ENCODE data around the gene TBXA2R.
"Not testable (repeated sequence)": the region's sequence is repeated elsewhere in the genome, so short reads cannot be mapped to it uniquely, and the experiment has no call there.

Gene TBXA2R

DNA sequence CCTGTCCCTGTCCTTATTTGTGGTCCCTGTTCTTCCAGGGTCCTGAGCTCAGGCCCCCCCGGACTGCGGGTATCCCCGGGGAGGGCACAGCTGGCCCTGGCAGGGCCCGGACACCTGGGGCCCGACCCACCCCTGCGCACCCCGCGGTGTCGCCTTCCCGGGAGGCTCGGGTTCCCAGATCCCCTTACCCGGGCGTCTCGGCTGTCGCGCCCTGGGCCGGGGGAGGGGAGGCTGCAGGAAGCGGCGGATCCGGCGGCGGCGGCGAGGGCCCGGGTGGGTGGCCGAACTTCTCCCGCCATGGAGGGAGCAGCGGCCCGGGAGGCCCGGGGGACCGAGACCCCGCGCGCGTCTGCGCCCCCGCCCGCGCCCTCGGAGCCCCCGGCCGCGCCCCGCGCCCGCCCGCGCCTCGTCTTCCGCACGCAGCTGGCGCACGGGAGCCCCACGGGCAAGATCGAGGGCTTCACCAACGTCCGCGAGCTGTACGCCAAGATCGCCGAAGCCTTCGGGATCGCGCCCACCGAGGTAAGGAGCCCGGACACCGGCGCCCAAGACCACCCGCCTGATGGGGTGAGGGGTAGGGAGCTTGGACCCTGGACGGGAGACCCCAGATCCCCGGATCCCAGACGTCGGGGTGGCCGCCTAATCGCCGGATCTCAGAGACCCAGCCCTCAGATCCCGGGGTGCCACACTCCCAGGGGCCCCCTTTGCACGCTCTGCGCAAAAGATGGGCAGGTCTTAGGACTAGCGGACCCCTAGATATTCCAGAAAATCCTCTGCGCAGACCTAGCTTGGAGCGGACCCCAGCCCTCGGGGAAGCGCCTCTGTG lies 21.2 kb downstream of the TBXA2R start, which contains the start of gene GIPC3:
Gene GIPC3 (plus strand): TSS at position 178 of the 826 bp plus-strand sequence. CDS start 120 bp downstream, at position 298.
- Histone ChIP-seq H3K27me3 (ENCODE audit: insufficient read depth, low read length) (peaks cover 20% of the 10 kb centered on the region), H3K9me3 (ENCODE audit: insufficient read depth, low read depth, low read length) (peaks cover 8% of the 10 kb centered on the region)

GRCh38 chr19:3584036-3584802 lies 22.5 kb downstream of the TBXA2R start:
- not testable (repeated sequence) for H3K27ac ChIP-seq (ENCODE audit: low read depth, low read length); H3K79me1 ChIP-seq (ENCODE audit: low read length); H2AK5ac ChIP-seq (ENCODE audit: low read length); H3K9me3 ChIP-seq (ENCODE audit: insufficient read depth, low read depth, low read length); H4K8ac ChIP-seq (ENCODE audit: low read depth, low read length); H4K91ac ChIP-seq (ENCODE audit: low read depth, low read length); H3K4me1 ChIP-seq (ENCODE audit: control insufficient read depth in 1 of 2, insufficient read depth in 2 of 2, low read length in 2 of 2); H3K18ac ChIP-seq (ENCODE audit: low read length); H3K23ac ChIP-seq (ENCODE audit: low read length); H2BK5ac ChIP-seq (ENCODE audit: low read depth, low read length, poor library complexity); H2BK12ac ChIP-seq (ENCODE audit: low read length); H3K4ac ChIP-seq (ENCODE audit: low read depth, low read length); H2AFZ ChIP-seq (ENCODE audit: insufficient read depth, low read length, poor library complexity); H3K14ac ChIP-seq (ENCODE audit: low read length); H3K9ac ChIP-seq (ENCODE audit: low read length); DNase-seq; H3K4me3 ChIP-seq (ENCODE audit: low read depth, low read length); H3K36me3 ChIP-seq (ENCODE audit: control insufficient read depth in 1 of 2, insufficient read depth in 2 of 2, low read length in 2 of 2); H3K79me2 ChIP-seq (ENCODE audit: control insufficient read depth, insufficient read depth, low read length, poor library complexity); H2BK120ac ChIP-seq (ENCODE audit: insufficient read depth, low read length, poor library complexity); H4K12ac ChIP-seq (ENCODE audit: low read depth, low read length); H3K4me2 ChIP-seq (ENCODE audit: low read length)
- peaks cover 20% of the 10 kb centered on the region for H3K27me3 ChIP-seq (ENCODE audit: insufficient read depth, low read length)
- WGBS (ENCODE audit: extremely low coverage, insufficient coverage, insufficient read length): no CpG with 5 or more reads among the region's 15 CpGs

More for the DNA sequence above, 21.2 kb downstream of the TBXA2R start, which contains the start of gene GIPC3:
- H3K4me2 ChIP-seq (ENCODE audit: low read length): peak within 1 kb of the TSS; percentile 6
- H4K91ac ChIP-seq (ENCODE audit: low read depth, low read length): no peak within 1 kb of the TSS
- H3K79me2 ChIP-seq (ENCODE audit: control insufficient read depth, insufficient read depth, low read length, poor library complexity): no peaks in the 10 kb centered on the region
- no CpG with 5 or more reads among the region's 84 CpGs for WGBS (ENCODE audit: extremely low coverage, insufficient coverage, insufficient read length)
- peak within 1 kb of the TSS; percentile 34 for H2BK120ac ChIP-seq (ENCODE audit: insufficient read depth, low read length, poor library complexity)
- no peak for DNase-seq
- no peak within 1 kb of the TSS for H2BK5ac ChIP-seq (ENCODE audit: low read depth, low read length, poor library complexity)
- H3K9ac ChIP-seq (ENCODE audit: low read length): no peak within 1 kb of the TSS
- H3K4me3 ChIP-seq (ENCODE audit: low read depth, low read length): no peak within 1 kb of the TSS
- no peak within 1 kb of the TSS for H2AK5ac ChIP-seq (ENCODE audit: low read length)
- H4K8ac ChIP-seq (ENCODE audit: low read depth, low read length): peak within 1 kb of the TSS; percentile 36
- peak within 1 kb of the TSS; percentile 69 for H2AFZ ChIP-seq (ENCODE audit: insufficient read depth, low read length, poor library complexity)
- H4K12ac ChIP-seq (ENCODE audit: low read depth, low read length): peak within 1 kb of the TSS; percentile 51
- H3K4ac ChIP-seq (ENCODE audit: low read depth, low read length): no peak within 1 kb of the TSS
- H3K4me1 ChIP-seq (ENCODE audit: control insufficient read depth in 1 of 2, insufficient read depth in 2 of 2, low read length in 2 of 2): peaks cover 0 to 3% of the 10 kb centered on the region in 2 experiments
- H3K36me3 ChIP-seq (ENCODE audit: control insufficient read depth in 1 of 2, insufficient read depth in 2 of 2, low read length in 2 of 2): no peaks in the 10 kb centered on the region
- H3K14ac ChIP-seq (ENCODE audit: low read length): peak within 1 kb of the TSS; percentile 26
- no peak within 1 kb of the TSS for H3K23ac ChIP-seq (ENCODE audit: low read length)
- H3K79me1 ChIP-seq (ENCODE audit: low read length): peaks cover 2% of the 10 kb centered on the region
- no peak within 1 kb of the TSS for H3K27ac ChIP-seq (ENCODE audit: low read depth, low read length)
- H2BK12ac ChIP-seq (ENCODE audit: low read length): peak within 1 kb of the TSS; percentile 32
- H3K18ac ChIP-seq (ENCODE audit: low read length): no peak within 1 kb of the TSS

DNA sequence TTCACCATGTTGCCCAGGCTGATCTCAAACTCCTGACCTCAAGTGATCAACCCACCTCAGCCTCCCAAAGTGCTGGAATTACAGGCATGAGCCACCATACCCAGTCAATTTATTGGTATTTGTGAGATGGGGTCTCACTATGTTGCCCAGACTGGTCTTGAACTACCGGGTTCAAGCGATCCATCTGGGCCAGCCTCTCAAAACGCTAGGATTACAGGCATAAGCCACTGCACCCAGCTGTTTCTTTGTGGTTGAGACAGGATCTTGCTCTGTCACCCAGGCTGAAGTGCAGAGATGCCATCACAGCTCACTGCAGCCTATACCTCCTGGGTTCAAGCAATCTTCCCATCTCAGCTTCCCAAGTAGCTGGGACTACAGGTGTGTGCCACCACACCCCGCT lies 24.9 kb downstream of the TBXA2R start:
- H3K4ac ChIP-seq (ENCODE audit: low read depth, low read length); H3K9me3 ChIP-seq (ENCODE audit: insufficient read depth, low read depth, low read length); H2AK5ac ChIP-seq (ENCODE audit: low read length); H3K27ac ChIP-seq (ENCODE audit: low read depth, low read length); H3K4me3 ChIP-seq (ENCODE audit: low read depth, low read length); H3K14ac ChIP-seq (ENCODE audit: low read length); H2BK120ac ChIP-seq (ENCODE audit: insufficient read depth, low read length, poor library complexity); H2BK5ac ChIP-seq (ENCODE audit: low read depth, low read length, poor library complexity); H2AFZ ChIP-seq (ENCODE audit: insufficient read depth, low read length, poor library complexity); H2BK12ac ChIP-seq (ENCODE audit: low read length); H3K18ac ChIP-seq (ENCODE audit: low read length); H3K4me2 ChIP-seq (ENCODE audit: low read length); H4K91ac ChIP-seq (ENCODE audit: low read depth, low read length); H3K79me2 ChIP-seq (ENCODE audit: control insufficient read depth, insufficient read depth, low read length, poor library complexity); H3K4me1 ChIP-seq (ENCODE audit: control insufficient read depth in 1 of 2, insufficient read depth in 2 of 2, low read length in 2 of 2); H4K12ac ChIP-seq (ENCODE audit: low read depth, low read length); H3K79me1 ChIP-seq (ENCODE audit: low read length); H4K8ac ChIP-seq (ENCODE audit: low read depth, low read length); H3K9ac ChIP-seq (ENCODE audit: low read length); H3K23ac ChIP-seq (ENCODE audit: low read length); DNase-seq: not testable (repeated sequence)
- Histone ChIP-seq H3K36me3 (ENCODE audit: control insufficient read depth in 1 of 2, insufficient read depth in 2 of 2, low read length in 2 of 2) (peaks cover 0 to 11% of the 10 kb centered on the region in 2 experiments), H3K27me3 (ENCODE audit: insufficient read depth, low read length) (peaks cover 19% of the 10 kb centered on the region)
- no CpG with 5 or more reads among the region's 4 CpGs for WGBS (ENCODE audit: extremely low coverage, insufficient coverage, insufficient read length)

DNA sequence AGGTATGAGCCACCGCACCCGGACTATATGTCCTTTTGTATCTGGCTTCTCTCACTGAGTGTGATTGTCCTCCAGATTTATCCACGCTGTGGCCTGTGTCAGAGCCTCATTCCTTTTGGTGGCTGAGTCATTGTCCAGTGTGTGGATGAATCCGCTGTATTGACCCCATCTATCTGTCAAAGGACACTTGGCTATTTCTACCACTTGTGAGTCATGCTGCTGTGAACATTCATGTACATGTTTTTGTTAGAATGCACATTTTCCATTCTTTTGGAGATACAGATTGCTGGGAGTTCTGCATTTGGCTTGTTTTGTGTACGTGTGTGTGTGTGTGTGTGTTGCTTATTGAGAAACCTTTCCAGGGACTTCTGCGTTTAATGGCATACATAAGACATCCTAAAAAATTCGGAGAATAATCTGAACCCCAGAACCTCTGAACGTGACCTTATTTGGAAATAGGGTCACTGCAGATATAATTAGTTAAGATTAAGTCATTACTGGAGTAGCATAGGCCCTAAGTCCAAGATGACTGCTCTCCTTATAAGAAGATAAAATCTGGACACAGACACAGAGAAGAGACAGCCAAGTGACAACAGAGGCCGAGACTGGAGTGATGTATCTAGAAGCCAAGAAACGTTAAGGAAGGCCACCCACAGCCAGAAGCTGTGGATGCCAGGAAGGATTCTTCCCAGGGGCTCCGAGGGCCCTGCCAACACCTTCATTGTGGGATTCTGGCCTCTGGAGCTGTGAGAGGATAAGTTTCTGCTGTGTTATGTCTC lies 26.3 kb downstream of the TBXA2R start:
- Histone ChIP-seq H4K12ac (ENCODE audit: low read depth, low read length) (no peak overlapping the region), H4K91ac (ENCODE audit: low read depth, low read length) (no peak overlapping the region), H3K23ac (ENCODE audit: low read length) (no peak overlapping the region), H4K8ac (ENCODE audit: low read depth, low read length) (no peak overlapping the region), H3K9ac (ENCODE audit: low read length) (no peak overlapping the region), H2BK5ac (ENCODE audit: low read depth, low read length, poor library complexity) (no peak overlapping the region), H3K4me3 (ENCODE audit: low read depth, low read length) (no peak overlapping the region), H3K79me2 (ENCODE audit: control insufficient read depth, insufficient read depth, low read length, poor library complexity) (peaks cover 1% of the 10 kb centered on the region), H3K14ac (ENCODE audit: low read length) (no peak overlapping the region), H2BK120ac (ENCODE audit: insufficient read depth, low read length, poor library complexity) (no peak overlapping the region), H3K4ac (ENCODE audit: low read depth, low read length) (no peak overlapping the region), H3K18ac (ENCODE audit: low read length) (no peak overlapping the region), H2BK12ac (ENCODE audit: low read length) (no peak overlapping the region), H3K27me3 (ENCODE audit: insufficient read depth, low read length) (peaks cover 5% of the 10 kb centered on the region), H3K36me3 (ENCODE audit: control insufficient read depth in 1 of 2, insufficient read depth in 2 of 2, low read length in 2 of 2) (peaks cover 11 to 22% of the 10 kb centered on the region in 2 experiments), H3K9me3 (ENCODE audit: insufficient read depth, low read depth, low read length) (peaks cover 2% of the 10 kb centered on the region), H3K4me1 (ENCODE audit: control insufficient read depth in 1 of 2, insufficient read depth in 2 of 2, low read length in 2 of 2) (peaks cover 11 to 13% of the 10 kb centered on the region in 2 experiments), H2AFZ (ENCODE audit: insufficient read depth, low read length, poor library complexity) (no peak overlapping the region), H3K79me1 (ENCODE audit: low read length) (no peaks in the 10 kb centered on the region), H3K27ac (ENCODE audit: low read depth, low read length) (no peak overlapping the region), H2AK5ac (ENCODE audit: low read length) (no peak overlapping the region), H3K4me2 (ENCODE audit: low read length) (no peak overlapping the region)
- no CpG with 5 or more reads among the region's 11 CpGs for WGBS (ENCODE audit: extremely low coverage, insufficient coverage, insufficient read length)
- DNase-seq: peak; percentile 36 to 63
